GM20000 (cell line): Measurements from ENCODE around the gene ITSN2.

ENCODE experiments used
- DNase-seq: peaks from one replicate; pipeline ENCODE4 v3.0.0; 2012; ENCODE audit warnings: low spot score
- CTCF ChIP-seq: IDR thresholded peaks from 2 replicates; pipeline ENCODE4 v1.5.1; 2012; ENCODE audit warnings: mild to moderate bottlenecking, control low read depth; ENCODE audit errors: extremely low read depth, missing control alignments

Gene ITSN2

GRCh38 chr2:24245986-24246776, 114.2 kb downstream of the ITSN2 start:
- TF ChIP-seq CTCF, result no peak
- no peak for DNase-seq

GRCh38 chr2:24241528-24241927, 118.8 kb downstream of the ITSN2 start:
- no peak for TF ChIP-seq CTCF

GRCh38 chr2:24239553-24239952, 120.8 kb downstream of the ITSN2 start:
- DNase-seq, result no peak
- no peak for TF ChIP-seq CTCF

More at GRCh38 chr2:24241528-24241927, 118.8 kb downstream of the ITSN2 start:
- DNase-seq, result no peak

- no peak for DNase-seq
- TF ChIP-seq CTCF, result no peak
Observed at GRCh38 chr2:24238158-24238557, 122.2 kb downstream of the ITSN2 start.

- TF ChIP-seq CTCF, result no peak
- no peak for DNase-seq
Observed at GRCh38 chr2:24237313-24237712, 123.0 kb downstream of the ITSN2 start.

- TF ChIP-seq CTCF, result no peak
- DNase-seq, result no peak
Observed at GRCh38 chr2:24233321-24233720, 127.0 kb downstream of the ITSN2 start.

- DNase-seq, result no peak
- no peak for TF ChIP-seq CTCF
Observed at GRCh38 chr2:24231461-24231881, 128.9 kb downstream of the ITSN2 start.
